Activated CD4-positive, alpha-beta memory T cell treated with anti-CD3 and anti-CD28 coated beads for 36 hours (primary cell): Measurements from ENCODE around the gene IGSF3. TPM values are rescaled to one million over a fixed set of nuclear protein-coding genes. Genes with fewer than 3 reads are reported as not detected.
"Not testable (repeated sequence)": the region's sequence is repeated elsewhere in the genome, so short reads cannot be mapped to it uniquely, and the experiment has no call there.

Source experiments
- CTCF ChIA-PET: fragments of 350-600 bp; sonication (Branson Sonifier 250); formaldehyde crosslinking; loops from one replicate; lab custom pipeline; 2021; ENCODE audit warnings: antibody characterized with exemption, inconsistent platforms; lab: Charles Lee
- POLR2A ChIA-PET: fragments of 350-600 bp; sonication (Branson Sonifier 250); formaldehyde crosslinking; loops from one replicate; lab custom pipeline; 2021; ENCODE audit warnings: antibody characterized with exemption; lab: Charles Lee
- DNase-seq: peaks from one replicate; pipeline ENCODE4 v3.0.0-alpha.2; 2020
- H3K27ac Mint-ChIP-seq: one replicate; pipeline ENCODE4 v1.8.0; 2021; ENCODE audit warnings: mixed read lengths
- H3K27me3 Mint-ChIP-seq: one replicate; pipeline ENCODE4 v1.8.0; 2021; ENCODE audit warnings: mixed read lengths
- H3K36me3 Mint-ChIP-seq: one replicate; pipeline ENCODE4 v1.8.0; 2021; ENCODE audit warnings: mixed read lengths
- H3K4me1 Mint-ChIP-seq: one replicate; pipeline ENCODE4 v1.8.0; 2021; ENCODE audit warnings: low read depth, mixed read lengths
- H3K4me3 Mint-ChIP-seq: one replicate; pipeline ENCODE4 v1.8.0; 2021; ENCODE audit warnings: mild to moderate bottlenecking, mixed read lengths
- H3K9me3 Mint-ChIP-seq: one replicate; pipeline ENCODE4 v1.8.0; 2021; ENCODE audit warnings: mixed read lengths
- intact Hi-C: fragments of 100-400 bp; cut with micrococcal nuclease; formaldehyde crosslinking; loops from one replicate; pipeline ENCODE4 v1.15.1; 2023
- total RNA-seq, 2 experiments: library from RNA; stranded (reverse); gene quantifications; one replicate each; pipeline ENCODE4 v1.2.3, GENCODE V29; 2021

Gene IGSF3
- total RNA-seq, 2 experiments from 2014 or later = 4.1 to 4.2 TPM

DNA sequence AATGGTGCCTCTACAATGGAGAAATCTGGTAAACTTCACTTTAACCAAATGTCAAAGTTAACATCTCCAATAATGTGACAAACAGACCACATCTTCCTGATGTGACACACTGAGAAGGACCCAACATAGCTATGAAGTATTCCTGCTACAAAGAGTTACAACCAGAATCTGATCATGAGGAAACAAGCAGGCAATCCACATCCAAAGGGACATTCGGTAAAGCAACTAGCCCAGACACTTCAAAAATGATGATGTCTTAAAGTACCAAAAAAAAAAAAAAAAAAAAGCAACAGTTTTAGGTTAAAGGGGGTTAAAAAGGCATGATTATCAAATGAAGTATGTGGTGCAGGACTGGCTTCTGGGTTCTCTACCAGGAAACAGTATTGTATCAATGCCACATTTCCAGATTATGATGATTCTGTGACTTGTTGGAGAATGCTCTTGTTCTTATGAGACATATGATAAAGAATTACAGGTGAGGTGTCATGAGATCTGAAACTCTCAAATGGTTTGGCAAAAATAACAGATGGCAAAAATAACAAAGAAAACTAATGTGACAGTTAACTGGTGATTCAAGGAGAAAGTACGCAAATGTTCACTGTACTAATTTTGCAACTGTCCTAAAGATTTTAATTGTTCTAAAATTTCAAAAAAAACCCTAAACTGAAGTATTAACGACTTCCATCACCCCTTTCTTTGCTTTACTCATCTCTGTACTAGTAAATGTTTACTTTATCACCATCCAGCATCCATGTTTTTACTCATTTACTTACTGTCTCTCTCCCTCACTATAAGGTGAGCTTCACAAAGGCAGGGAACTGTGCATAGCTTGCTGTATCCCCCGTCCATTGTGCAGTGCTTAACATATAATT is 99.5 kb downstream of the IGSF3 start:
- ChIA-PET CTCF (interaction anchor here (0.9 to 1.8 kb wide), 8 partner anchors 11 to 429 kb away, joined by 3 to 9 read pairs (median 4); no protein-coding TSS in a partner anchor), POLR2A (interaction anchor here (0.6 to 2.4 kb wide), 7 partner anchors 8 to 95 kb away, joined by 3 to 22 read pairs (median 4); no protein-coding TSS in a partner anchor)
- Mint-ChIP-seq H3K27ac (peak overlapping the region; percentile 20), H3K4me1 (peaks cover 74% of the 10 kb centered on the region), H3K36me3 (peaks cover 38% of the 10 kb centered on the region), H3K4me3 (peak overlapping the region; percentile 99), H3K27me3 (no peaks in the 10 kb centered on the region), H3K9me3 (peaks cover 19% of the 10 kb centered on the region)
- intact Hi-C loops = loop anchor here (2.0 kb wide), 1 partner anchor 63 kb away; no protein-coding TSS in a partner anchor
- DNase-seq = no peak

GRCh38 chr1:116565222-116565621 is 102.3 kb downstream of the IGSF3 start:
- peaks cover 85% of the 10 kb centered on the region for H3K4me1 Mint-ChIP-seq
- H3K4me3 Mint-ChIP-seq = no peak overlapping the region
- H3K27me3 Mint-ChIP-seq = no peaks in the 10 kb centered on the region
- intact Hi-C loops = no loop called here
- ChIA-PET CTCF (no interaction called here), POLR2A (no interaction called here)
- peaks cover 46% of the 10 kb centered on the region for H3K36me3 Mint-ChIP-seq
- H3K9me3 Mint-ChIP-seq = peaks cover 25% of the 10 kb centered on the region
- no peak for DNase-seq
- H3K27ac Mint-ChIP-seq = no peak overlapping the region

DNA sequence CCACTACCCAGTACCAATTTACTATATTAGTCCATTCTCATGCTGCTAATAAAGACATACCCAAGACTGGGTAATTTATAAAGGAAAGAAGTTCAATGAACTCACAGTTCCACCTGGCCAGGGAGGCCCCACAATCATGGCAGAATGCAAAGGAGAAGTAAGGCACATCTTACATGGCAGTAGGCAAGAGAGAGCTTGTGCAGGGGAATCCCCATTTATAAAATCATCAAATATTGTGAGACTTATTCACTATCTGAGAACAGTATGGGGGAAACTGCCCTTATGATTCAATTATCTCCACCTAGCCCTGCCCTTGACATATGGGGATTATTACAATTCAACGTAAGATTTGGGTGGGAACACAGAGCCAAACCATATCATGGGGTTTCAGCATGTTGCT is 103.1 kb downstream of the IGSF3 start:
- CTCF ChIA-PET = no interaction called here
- POLR2A ChIA-PET = no interaction called here
- H3K27me3 Mint-ChIP-seq = no peaks in the 10 kb centered on the region
- intact Hi-C loops = no loop called here
- peaks cover 38% of the 10 kb centered on the region for H3K36me3 Mint-ChIP-seq
- H3K4me1 Mint-ChIP-seq = peaks cover 84% of the 10 kb centered on the region
- DNase-seq = no peak
- H3K27ac Mint-ChIP-seq = peak overlapping the region; percentile 18
- H3K9me3 Mint-ChIP-seq = peaks cover 25% of the 10 kb centered on the region
- no peak overlapping the region for H3K4me3 Mint-ChIP-seq

DNA sequence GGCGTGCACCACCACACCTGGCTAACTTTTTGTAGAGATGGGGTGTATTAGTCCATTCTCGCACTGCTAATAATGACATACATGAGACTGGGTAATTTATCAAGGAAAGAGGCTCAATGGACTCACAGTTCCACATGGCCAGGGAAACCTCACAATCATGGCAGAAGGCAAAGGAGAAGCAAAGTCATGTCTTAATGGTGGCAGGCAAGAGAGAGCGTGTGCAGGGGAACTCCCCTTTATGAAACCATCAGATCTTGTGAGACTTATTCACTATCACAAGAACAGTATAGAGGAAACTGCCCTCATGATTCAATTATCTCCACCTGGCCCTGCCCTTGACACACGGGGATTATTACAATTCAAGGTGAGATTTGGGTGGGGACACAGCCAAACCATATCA is 105.1 kb downstream of the IGSF3 start:
- peaks cover 37% of the 10 kb centered on the region for H3K36me3 Mint-ChIP-seq
- H3K4me3 Mint-ChIP-seq, POLR2A ChIA-PET, intact Hi-C loops, DNase-seq, H3K27ac Mint-ChIP-seq, CTCF ChIA-PET, H3K27me3 Mint-ChIP-seq: not testable (repeated sequence)
- H3K4me1 Mint-ChIP-seq = peaks cover 84% of the 10 kb centered on the region
- peaks cover 25% of the 10 kb centered on the region for H3K9me3 Mint-ChIP-seq

GRCh38 chr1:116561563-116561962 is 106.0 kb downstream of the IGSF3 start:
- DNase-seq = no peak
- H3K27ac Mint-ChIP-seq = no peak overlapping the region
- CTCF ChIA-PET = no interaction called here
- peaks cover 37% of the 10 kb centered on the region for H3K36me3 Mint-ChIP-seq
- no peaks in the 10 kb centered on the region for H3K27me3 Mint-ChIP-seq
- peaks cover 25% of the 10 kb centered on the region for H3K9me3 Mint-ChIP-seq
- H3K4me1 Mint-ChIP-seq = peaks cover 90% of the 10 kb centered on the region
- POLR2A ChIA-PET = no interaction called here
- H3K4me3 Mint-ChIP-seq = no peak overlapping the region
- intact Hi-C loops = no loop called here

DNA sequence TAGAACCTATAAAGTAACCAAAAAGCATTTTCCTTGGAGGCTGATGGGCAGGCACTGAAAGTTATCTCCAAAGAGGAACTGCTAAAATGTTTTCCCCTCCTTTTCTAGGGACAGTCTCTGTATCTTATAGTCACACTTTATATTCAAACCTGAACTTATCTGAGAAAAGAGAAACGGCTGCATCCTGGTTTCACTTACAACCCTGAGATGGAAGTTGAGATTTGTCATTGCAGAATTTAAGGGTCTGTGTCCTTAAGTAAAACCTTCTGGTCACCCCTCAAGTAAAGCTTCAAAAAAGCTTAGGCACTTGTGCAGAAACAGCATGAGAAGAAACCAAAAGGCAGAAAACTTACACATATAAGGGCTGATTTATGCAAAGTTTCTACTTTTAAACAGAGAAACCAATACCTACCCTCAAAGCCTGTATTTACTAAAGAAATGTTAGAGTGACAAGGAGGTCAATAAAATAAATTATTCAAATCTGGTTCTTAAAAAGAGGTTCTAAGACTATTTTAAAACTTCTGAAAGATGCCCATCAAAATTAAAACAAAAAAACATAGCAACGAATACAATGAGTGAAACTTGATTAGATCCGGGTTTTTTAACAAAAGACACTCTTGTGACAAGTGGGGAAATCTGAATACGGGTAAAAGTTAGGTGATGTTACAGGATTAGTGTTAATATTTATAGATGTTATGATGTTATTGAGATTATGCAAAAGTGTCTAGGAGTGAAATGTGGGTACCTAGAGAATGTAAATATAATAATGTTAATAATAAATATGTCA is 106.6 kb downstream of the IGSF3 start:
- Mint-ChIP-seq H3K9me3 (peaks cover 25% of the 10 kb centered on the region), H3K4me1 (peaks cover 90% of the 10 kb centered on the region), H3K27ac (peak overlapping the region; percentile 20), H3K36me3 (peaks cover 32% of the 10 kb centered on the region), H3K27me3 (no peaks in the 10 kb centered on the region), H3K4me3 (no peak overlapping the region)
- no peak for DNase-seq
- intact Hi-C loops = no loop called here
- ChIA-PET POLR2A (interaction anchor here (1.0 to 1.3 kb wide), 2 partner anchors 8 to 46 kb away, joined by 3 to 4 read pairs; no protein-coding TSS in a partner anchor), CTCF (no interaction called here)

DNA sequence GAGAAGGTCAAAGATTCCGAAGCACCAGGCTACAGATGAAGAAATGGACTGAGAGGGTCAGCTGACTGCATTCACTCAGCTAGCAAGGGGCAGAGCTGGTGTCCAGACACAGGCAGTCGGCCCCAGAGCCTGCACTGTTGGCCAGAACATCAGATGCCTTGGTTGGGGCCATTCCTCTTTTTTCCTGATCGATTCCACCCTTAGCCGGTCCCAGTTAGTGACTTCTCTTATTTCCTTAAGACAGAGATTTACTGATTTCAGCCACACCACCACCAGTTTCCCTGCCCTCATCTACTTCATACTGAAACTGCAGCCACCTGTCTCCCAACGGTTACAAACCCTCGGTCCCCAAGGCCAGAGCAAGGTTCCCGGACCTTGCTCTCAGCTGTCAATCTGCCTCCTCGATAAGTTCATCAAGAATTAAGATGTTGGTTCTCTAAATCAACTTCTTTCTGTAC is 108.2 kb downstream of the IGSF3 start:
- peaks cover 23% of the 10 kb centered on the region for H3K36me3 Mint-ChIP-seq
- peaks cover 18% of the 10 kb centered on the region for H3K9me3 Mint-ChIP-seq
- no peaks in the 10 kb centered on the region for H3K27me3 Mint-ChIP-seq
- peaks cover 90% of the 10 kb centered on the region for H3K4me1 Mint-ChIP-seq
- intact Hi-C loops = loop anchor here (5.0 to 10.0 kb wide), 2 partner anchors 268 to 805 kb away; partner anchors contain the start of gene MAN1A2
- POLR2A ChIA-PET = interaction anchor here (1.3 kb wide), 1 partner anchor 10 kb away, joined by 4 read pairs; no protein-coding TSS in a partner anchor
- no peak overlapping the region for H3K4me3 Mint-ChIP-seq
- no peak for DNase-seq
- CTCF ChIA-PET = no interaction called here
- H3K27ac Mint-ChIP-seq = no peak overlapping the region

DNA sequence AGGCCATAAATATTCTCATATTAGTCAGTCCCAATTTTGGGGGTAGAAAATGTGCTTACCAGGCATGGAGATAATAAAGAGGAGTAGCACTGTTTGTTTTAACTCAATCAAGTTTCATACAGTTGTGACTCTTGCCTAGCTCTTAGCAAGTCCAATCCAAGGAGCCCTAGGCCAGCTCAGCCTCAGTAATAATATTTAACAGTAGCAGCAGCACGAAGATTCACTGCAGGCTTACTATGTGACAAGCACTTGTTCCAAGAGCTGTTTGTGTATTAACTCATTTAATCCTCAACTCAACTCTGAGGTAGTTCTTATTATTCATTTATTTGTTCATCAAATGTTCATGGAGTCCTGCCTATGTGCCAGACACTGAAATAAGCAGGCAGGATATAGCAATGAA is 109.0 kb downstream of the IGSF3 start:
- no peaks in the 10 kb centered on the region for H3K27me3 Mint-ChIP-seq
- peaks cover 85% of the 10 kb centered on the region for H3K4me1 Mint-ChIP-seq
- intact Hi-C loops = loop anchor here (5.0 to 10.0 kb wide), 2 partner anchors 269 to 806 kb away; partner anchors contain the start of gene MAN1A2
- peaks cover 16% of the 10 kb centered on the region for H3K36me3 Mint-ChIP-seq
- DNase-seq = no peak
- H3K27ac Mint-ChIP-seq = no peak overlapping the region
- POLR2A ChIA-PET = no interaction called here
- CTCF ChIA-PET = no interaction called here
- peaks cover 12% of the 10 kb centered on the region for H3K9me3 Mint-ChIP-seq
- no peak overlapping the region for H3K4me3 Mint-ChIP-seq

DNA sequence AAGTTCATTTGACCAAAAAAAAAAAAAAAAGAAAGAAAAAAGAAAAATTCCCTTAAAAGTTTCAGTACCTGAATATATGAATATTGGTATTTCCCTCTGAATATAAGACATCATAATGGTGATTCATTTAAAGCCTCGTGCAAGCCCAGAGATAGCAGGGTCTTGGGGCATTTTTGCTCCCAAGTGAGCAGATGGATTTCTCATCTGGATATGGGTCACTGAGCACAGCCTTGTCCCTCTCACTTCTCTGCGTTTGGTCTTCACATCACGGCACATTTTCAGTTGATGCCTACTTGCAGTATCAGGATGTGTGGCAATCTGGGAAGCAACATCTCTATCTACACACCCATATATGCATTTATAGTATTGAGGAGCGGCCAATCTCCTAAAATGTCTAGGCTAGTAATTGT is 109.4 kb downstream of the IGSF3 start:
- Mint-ChIP-seq H3K4me3 (peak overlapping the region; percentile 33), H3K4me1 (peaks cover 85% of the 10 kb centered on the region), H3K27ac (peak overlapping the region; percentile 91), H3K27me3 (no peaks in the 10 kb centered on the region), H3K36me3 (peaks cover 15% of the 10 kb centered on the region), H3K9me3 (peaks cover 8% of the 10 kb centered on the region)
- DNase-seq = peak; percentile 43
- ChIA-PET CTCF (interaction anchor here (2.3 kb wide), 1 partner anchor 37 kb away, joined by 6 read pairs; no protein-coding TSS in a partner anchor), POLR2A (interaction anchor here (0.7 to 2.1 kb wide), 2 partner anchors 54 to 249 kb away, joined by 3 to 10 read pairs; no protein-coding TSS in a partner anchor)
- intact Hi-C loops = loop anchor here (5.0 to 10.0 kb wide), 2 partner anchors 269 to 807 kb away; partner anchors contain the start of gene MAN1A2

DNA sequence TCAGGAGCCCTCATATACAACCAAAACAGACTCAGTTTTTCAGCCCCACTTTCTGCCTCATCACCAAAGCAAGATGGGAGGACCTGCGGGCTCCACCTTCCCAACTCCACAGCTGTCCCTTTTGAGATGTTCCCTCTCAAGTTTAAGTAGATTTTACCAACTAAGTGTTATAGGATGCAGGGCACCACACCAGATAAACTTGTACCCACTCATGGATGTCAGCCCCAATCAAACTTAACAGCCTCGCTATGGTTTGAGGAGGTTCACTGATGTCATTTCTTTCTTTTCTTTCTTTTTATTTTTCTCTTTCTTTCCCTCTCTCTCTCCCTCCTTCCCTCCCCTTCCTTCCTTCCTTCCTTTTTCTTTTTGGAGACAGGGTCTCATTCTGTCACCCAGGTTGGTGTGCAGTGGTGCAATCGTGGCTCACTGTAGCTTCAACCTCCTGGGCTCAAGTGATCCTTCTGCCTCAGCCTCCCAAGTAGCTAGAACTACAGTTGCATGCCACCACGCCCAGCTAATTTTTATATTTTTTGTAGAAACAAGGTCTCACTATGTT is 110.1 kb downstream of the IGSF3 start:
- H3K4me3 Mint-ChIP-seq = peak overlapping the region; percentile 33
- ChIA-PET POLR2A (interaction anchor here (0.6 to 2.1 kb wide), 15 partner anchors 10 to 252 kb away, joined by 3 to 22 read pairs (median 6); no protein-coding TSS in a partner anchor), CTCF (interaction anchor here (0.7 to 2.5 kb wide), 16 partner anchors 12 to 418 kb away, joined by 3 to 20 read pairs (median 4); partner anchors contain the start of gene CD58)
- no peak for DNase-seq
- peaks cover 1% of the 10 kb centered on the region for H3K9me3 Mint-ChIP-seq
- peaks cover 81% of the 10 kb centered on the region for H3K4me1 Mint-ChIP-seq
- peak overlapping the region; percentile 91 for H3K27ac Mint-ChIP-seq
- intact Hi-C loops = loop anchor here (2.0 to 10.0 kb wide), 4 partner anchors 139 to 807 kb away; partner anchors contain the start of gene MAN1A2
- peaks cover 7% of the 10 kb centered on the region for H3K36me3 Mint-ChIP-seq
- H3K27me3 Mint-ChIP-seq = no peaks in the 10 kb centered on the region
